Measurements from ENCODE around the gene SLC34A1.
A peak's percentile ranks its signal among the peaks of the same experiment; 100 is the strongest.

SLC34A1 gene

DNA sequence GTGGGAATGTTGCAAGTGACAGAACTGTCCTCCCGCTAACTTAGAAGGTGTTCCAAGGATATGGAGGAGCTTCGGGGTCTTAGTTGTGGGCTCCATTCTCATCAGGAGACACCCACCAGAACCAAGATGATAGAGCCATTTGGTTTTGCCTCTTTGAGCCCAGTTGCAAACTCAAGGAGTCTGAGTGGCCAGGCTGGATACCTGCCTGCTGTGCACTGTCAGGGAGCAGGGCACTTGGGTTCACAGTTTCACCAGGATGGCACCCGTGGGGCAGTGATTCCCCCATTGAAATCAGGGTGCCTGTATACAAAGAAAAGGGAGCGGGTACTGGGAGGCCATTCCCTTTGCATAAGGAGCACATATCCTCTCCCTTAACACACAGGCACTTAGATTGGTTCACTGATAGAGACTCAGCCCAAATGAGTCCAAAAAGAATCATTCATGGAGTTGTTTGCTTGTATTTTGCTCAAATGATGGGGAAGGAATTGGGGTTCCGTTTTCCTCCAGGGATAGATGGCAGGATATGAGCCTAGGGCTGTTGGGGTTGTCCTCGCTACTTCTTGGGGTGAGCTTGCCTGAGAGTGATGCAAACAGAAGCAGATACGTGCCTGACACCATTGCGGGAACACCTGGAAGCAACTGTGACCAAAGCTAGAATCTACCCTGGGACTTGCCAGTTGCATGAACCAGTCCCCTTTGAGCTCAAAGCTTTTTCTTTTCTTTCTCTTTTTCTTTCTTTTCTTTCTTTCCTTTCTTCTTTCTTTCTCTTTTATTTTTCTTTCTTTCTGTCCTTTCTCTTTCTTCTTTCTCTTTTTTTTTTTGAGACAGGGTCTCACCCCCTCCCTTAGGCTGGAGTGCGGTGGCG, 61.0 kb downstream of the SLC34A1 start:
- no peaks in the 10 kb centered on the region for H3K27me3 ChIP-seq (replicated peaks)
- DNase-seq: no peak
- H3K36me3 ChIP-seq (replicated peaks): peaks cover 4% of the 10 kb centered on the region
- no peak overlapping the region for H3K4me3 ChIP-seq (ENCODE audit: low read depth, low read length)
- in situ Hi-C loops (cut with HindIII; ENCODE audit: low pct_ligation_motif_present, low sequenced_read_pairs): loop anchor here (25.0 kb wide), 1 partner anchor 133 kb away; the partner anchor contains the start of genes MXD3, PRELID1 and RAB24
- no peak overlapping the region for H3K27ac ChIP-seq
- TF ChIP-seq, protein P1, sequence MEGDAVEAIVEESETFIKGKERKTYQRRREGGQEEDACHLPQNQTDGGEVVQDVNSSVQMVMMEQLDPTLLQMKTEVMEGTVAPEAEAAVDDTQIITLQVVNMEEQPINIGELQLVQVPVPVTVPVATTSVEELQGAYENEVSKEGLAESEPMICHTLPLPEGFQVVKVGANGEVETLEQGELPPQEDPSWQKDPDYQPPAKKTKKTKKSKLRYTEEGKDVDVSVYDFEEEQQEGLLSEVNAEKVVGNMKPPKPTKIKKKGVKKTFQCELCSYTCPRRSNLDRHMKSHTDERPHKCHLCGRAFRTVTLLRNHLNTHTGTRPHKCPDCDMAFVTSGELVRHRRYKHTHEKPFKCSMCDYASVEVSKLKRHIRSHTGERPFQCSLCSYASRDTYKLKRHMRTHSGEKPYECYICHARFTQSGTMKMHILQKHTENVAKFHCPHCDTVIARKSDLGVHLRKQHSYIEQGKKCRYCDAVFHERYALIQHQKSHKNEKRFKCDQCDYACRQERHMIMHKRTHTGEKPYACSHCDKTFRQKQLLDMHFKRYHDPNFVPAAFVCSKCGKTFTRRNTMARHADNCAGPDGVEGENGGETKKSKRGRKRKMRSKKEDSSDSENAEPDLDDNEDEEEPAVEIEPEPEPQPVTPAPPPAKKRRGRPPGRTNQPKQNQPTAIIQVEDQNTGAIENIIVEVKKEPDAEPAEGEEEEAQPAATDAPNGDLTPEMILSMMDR (IDR thresholded peaks at IDR 0.05; ENCODE audit: low read depth, low read length, missing control alignments): no peak

DNA sequence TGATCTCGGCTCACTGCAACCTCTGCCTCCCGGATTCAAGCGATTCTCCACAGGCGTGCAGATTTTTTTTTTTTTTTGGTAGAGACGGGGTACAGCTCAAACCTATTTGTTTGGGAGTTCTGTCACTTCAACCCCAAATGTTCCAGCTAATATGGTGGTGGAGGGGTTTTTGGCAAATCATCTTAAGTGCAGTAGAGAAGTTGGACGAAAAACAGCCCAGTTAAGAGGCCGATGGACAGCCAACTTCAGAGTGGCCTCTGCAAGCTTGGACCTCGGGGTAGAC, 61.6 kb downstream of the SLC34A1 start:
- TF ChIP-seq, protein P1 (IDR thresholded peaks at IDR 0.05; ENCODE audit: low read depth, low read length, missing control alignments): no peak
- Histone ChIP-seq H3K27me3 (replicated peaks) (no peaks in the 10 kb centered on the region), H3K4me3 (ENCODE audit: low read depth, low read length) (peak overlapping the region; percentile 65), H3K27ac (no peak overlapping the region), H3K36me3 (replicated peaks) (peaks cover 4% of the 10 kb centered on the region)
- in situ Hi-C loops (cut with HindIII; ENCODE audit: low pct_ligation_motif_present, low sequenced_read_pairs): loop anchor here (25.0 kb wide), 1 partner anchor 134 kb away; the partner anchor contains the start of genes MXD3, PRELID1 and RAB24
- no peak for DNase-seq

DNA sequence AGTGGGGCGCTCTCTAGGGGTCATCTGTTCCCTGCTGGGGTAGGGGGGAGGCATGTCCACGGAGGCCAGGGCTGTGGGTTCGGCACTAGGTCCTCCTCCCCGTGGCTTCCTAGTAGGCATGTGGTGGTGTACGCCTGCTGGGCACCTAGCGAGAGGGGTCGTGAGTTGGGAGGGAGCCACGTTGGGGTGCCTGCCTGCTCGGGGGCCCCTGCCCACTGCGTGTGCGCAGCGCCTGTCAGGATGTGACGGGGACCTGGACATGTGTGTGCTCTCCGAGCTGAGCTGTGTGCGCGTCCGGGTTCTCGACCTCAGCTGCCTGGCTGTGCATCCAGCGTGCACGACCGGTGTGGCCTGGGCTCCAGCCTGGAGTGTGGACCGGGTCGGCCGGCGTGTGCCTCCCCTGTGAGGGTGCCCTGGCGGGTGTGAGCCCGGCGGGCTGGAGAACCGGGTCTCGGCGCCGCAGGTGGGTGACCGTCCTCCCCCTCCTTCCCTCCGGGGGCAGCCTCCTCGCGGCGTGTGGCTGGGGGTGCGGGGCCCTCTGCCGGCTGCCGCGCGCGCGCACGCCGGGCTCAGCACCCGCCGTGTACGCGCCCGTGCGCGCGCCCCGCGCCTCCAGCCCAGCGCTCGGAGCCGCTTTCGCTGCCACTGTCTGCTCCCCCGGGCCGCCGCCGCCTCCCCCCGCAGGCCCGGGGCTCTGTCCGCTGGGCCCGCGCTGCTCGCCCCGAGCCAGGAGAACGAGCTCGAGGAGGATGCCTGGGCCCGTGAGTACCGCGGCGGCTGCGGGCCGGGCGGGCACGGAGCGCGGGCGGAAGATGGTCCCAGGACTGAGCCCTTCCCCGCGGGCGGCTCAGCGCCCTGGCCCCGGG, 62.2 kb downstream of the SLC34A1 start, which contains the start of gene PRR7:
Gene PRR7 (plus strand): TSS at position 615 of the 866 bp plus-strand sequence. CDS start 8,254 bp downstream, outside the sequence.
- peak within 1 kb of the TSS; percentile 65 for H3K4me3 ChIP-seq (ENCODE audit: low read depth, low read length)
- no peaks in the 10 kb centered on the region for H3K27me3 ChIP-seq (replicated peaks)
- H3K36me3 ChIP-seq (replicated peaks): peaks cover 2% of the 10 kb centered on the region
- DNase-seq: peak; percentile 52
- peak within 1 kb of the TSS; percentile 45 for H3K27ac ChIP-seq
- TF ChIP-seq, protein P1 (IDR thresholded peaks at IDR 0.05; ENCODE audit: low read depth, low read length, missing control alignments): peak; percentile 13
- in situ Hi-C loops (cut with HindIII; ENCODE audit: low pct_ligation_motif_present, low sequenced_read_pairs): loop anchor here (25.0 kb wide), 1 partner anchor 134 kb away; the partner anchor contains the start of genes MXD3, PRELID1 and RAB24

DNA sequence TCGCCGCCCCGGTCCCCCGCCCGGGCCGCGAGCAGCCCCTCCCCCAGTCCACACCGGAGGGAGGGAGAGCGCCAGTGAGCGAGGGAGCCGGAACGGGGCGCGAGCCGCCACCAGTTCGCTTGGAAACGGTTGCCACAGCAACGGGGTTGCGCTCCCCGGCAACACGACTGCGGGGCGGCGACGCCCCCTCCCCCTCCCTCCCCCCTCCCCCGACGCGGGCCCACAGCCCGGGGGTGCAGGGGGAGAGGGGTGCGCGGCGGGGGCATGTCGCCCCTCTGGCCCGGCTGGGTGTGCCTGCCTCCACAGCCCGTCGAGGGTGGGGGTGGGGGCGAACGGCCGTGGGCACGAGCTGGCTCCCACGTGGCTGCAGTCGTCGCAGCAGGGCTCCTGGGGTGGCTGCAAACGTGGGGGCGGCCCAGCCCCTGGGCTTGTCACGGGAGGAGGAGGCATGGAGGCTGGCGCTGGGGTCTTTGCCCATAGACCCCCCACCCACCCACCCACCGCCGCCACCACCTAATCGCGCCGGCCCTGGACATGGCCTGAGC, 62.9 kb downstream of the SLC34A1 start:
- peak overlapping the region; percentile 53 for H3K4me3 ChIP-seq (ENCODE audit: low read depth, low read length)
- peaks cover under 1% of the 10 kb centered on the region for H3K36me3 ChIP-seq (replicated peaks)
- in situ Hi-C loops (cut with HindIII; ENCODE audit: low pct_ligation_motif_present, low sequenced_read_pairs): loop anchor here (25.0 kb wide), 1 partner anchor 135 kb away; the partner anchor contains the start of genes MXD3, PRELID1 and RAB24
- TF ChIP-seq, protein P1 (IDR thresholded peaks at IDR 0.05; ENCODE audit: low read depth, low read length, missing control alignments): no peak
- no peaks in the 10 kb centered on the region for H3K27me3 ChIP-seq (replicated peaks)
- H3K27ac ChIP-seq: peak overlapping the region; percentile 45
- DNase-seq: no peak

DNA sequence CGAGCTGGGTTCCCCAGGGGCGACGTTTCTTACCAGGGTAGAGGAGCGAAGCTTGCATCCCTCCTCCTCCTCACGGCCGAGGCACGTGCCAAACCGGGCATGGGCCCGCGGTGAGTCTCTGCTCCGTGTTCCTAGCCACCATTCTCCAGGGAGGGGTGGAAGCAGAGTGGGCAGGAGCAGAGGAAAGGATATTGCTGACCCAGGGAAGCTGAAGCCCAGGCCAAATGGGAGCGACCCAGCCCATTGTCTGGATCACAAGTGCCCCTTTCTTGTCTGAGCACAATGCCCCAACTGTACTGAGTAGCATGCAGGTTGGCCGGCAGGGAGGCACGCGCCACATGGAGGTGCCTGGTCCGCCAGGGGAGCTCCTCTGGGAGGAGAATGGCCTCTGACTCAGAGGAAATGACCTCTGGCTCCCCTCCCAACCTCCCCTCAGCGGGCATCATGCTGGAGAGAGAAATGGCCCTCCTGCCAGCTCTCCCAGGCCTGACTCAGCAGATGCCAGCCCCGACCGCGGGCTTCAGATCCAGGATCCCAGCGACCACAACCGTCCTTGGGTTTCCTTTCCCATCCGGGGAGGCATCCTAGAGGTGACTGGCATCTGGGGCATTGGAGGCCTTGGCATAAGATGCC, 63.5 kb downstream of the SLC34A1 start:
- TF ChIP-seq, protein P1 (IDR thresholded peaks at IDR 0.05; ENCODE audit: low read depth, low read length, missing control alignments): peak; percentile 5
- no peak for DNase-seq
- in situ Hi-C loops (cut with HindIII; ENCODE audit: low pct_ligation_motif_present, low sequenced_read_pairs): loop anchor here (25.0 kb wide), 1 partner anchor 135 kb away; the partner anchor contains the start of genes MXD3, PRELID1 and RAB24
- Histone ChIP-seq H3K27me3 (replicated peaks) (no peaks in the 10 kb centered on the region), H3K4me3 (ENCODE audit: low read depth, low read length) (peak overlapping the region; percentile 36), H3K36me3 (replicated peaks) (no peaks in the 10 kb centered on the region), H3K27ac (no peak overlapping the region)

Data from brain microvascular endothelial cell (primary cell).